AG04449 (cell line): ENCODE results near the gene STIMATE.

Experiments used
- CTCF ChIA-PET: fragments of 350-600 bp; formaldehyde crosslinking; extraction: SDS; loops from one replicate; lab custom pipeline; 2021; ENCODE audit warnings: antibody characterized with exemption; lab: Yijun Ruan, JAX
- POLR2A ChIA-PET: fragments of 400-600, 350-600 bp; formaldehyde crosslinking; extraction: SDS; loops from one replicate; lab custom pipeline; 2020; ENCODE audit warnings: antibody characterized with exemption, inconsistent platforms; lab: Yijun Ruan, JAX
- DNase-seq: peaks from one replicate; pipeline ENCODE4 v3.0.0-alpha.2; 2010; ENCODE audit warnings: low read depth, low spot score
- H3K4me3 ChIP-seq: 2 replicates; pipeline ENCODE4 v1.5.1; 2011; ENCODE audit warnings: low read depth, mild to moderate bottlenecking, control low read depth, low read length
- TF ChIP-seq, protein P1 (sequence below): IDR thresholded peaks from one replicate; pipeline ENCODE4 v1.5.1; 2011; ENCODE audit warnings: mild to moderate bottlenecking, moderate library complexity, low read length, control low read depth, inconsistent platforms; ENCODE audit not compliant: insufficient read depth; ENCODE audit errors: missing control alignments

The STIMATE gene

DNA sequence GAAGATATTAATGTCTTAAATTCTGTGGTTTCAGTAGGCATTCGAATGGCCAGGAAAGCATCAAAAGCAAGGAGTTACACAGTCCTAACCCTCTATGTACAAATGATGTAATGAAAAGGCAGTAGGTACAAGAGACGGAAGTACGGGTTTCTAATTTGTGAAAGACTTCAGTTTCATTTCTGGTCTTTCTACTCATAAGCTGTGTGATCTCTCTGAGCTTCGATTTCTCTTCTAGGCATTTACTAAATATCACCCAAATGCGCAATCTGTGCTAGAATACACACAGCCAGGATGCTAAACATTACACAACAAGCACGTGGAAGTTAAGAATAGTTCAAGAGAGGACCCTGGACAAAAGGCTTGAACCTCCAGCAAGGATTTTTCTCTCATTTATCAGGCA, 17.9 kb upstream of the STIMATE start:
- no peak for DNase-seq
- TF ChIP-seq, protein P1, sequence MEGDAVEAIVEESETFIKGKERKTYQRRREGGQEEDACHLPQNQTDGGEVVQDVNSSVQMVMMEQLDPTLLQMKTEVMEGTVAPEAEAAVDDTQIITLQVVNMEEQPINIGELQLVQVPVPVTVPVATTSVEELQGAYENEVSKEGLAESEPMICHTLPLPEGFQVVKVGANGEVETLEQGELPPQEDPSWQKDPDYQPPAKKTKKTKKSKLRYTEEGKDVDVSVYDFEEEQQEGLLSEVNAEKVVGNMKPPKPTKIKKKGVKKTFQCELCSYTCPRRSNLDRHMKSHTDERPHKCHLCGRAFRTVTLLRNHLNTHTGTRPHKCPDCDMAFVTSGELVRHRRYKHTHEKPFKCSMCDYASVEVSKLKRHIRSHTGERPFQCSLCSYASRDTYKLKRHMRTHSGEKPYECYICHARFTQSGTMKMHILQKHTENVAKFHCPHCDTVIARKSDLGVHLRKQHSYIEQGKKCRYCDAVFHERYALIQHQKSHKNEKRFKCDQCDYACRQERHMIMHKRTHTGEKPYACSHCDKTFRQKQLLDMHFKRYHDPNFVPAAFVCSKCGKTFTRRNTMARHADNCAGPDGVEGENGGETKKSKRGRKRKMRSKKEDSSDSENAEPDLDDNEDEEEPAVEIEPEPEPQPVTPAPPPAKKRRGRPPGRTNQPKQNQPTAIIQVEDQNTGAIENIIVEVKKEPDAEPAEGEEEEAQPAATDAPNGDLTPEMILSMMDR, result no peak
- ChIA-PET POLR2A (no interaction called here), CTCF (interaction anchor here (1.4 to 1.7 kb wide), 2 partner anchors 12 to 22 kb away, joined by 4 to 5 read pairs; no protein-coding TSS in a partner anchor)
- H3K4me3 ChIP-seq, result no peak overlapping the region

DNA sequence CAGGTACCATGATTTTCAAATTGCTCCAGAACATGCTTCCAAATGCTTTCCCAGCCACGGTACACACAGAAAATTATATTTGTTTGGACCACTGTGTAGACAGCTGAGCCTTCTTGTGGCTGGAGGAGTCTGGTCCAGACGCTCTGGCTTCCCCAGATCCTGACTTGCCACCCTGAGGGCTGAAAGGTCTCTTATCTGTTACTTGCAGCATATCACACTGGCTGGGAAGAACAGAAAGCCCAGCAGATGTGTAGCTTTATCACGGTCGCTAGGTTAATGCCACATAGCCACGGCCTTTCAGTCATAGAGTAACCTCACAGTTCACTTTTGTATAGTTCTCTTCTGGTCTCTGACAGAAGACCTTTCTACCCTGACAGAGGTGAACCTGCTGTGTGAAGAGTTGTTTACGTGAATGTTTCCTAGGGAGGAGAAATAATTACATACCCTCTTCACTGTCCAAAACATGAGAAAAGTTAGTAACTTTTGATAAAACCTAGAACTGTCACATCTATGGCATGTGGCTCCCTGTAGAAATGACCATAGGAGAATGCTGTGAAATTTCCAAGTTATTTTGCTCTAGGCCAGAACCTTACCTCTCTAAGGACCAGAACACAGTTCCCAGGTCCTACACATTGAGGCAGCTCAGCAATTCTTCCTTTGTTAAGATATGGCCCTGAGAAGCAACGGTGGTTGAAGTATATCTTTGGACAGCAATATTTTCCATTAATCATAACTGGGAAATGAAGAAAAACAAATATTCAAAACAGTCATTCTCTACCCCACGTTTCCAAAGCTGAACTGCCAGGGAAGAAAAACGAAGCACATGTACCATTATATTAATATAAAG, 15.8 kb upstream of the STIMATE start:
- ChIA-PET CTCF (interaction anchor here (1.0 to 1.4 kb wide), 2 partner anchors 8 to 22 kb away, joined by 3 read pairs; no protein-coding TSS in a partner anchor), POLR2A (no interaction called here)
- TF ChIP-seq, protein P1, result no peak
- no peak overlapping the region for H3K4me3 ChIP-seq
- no peak for DNase-seq

DNA sequence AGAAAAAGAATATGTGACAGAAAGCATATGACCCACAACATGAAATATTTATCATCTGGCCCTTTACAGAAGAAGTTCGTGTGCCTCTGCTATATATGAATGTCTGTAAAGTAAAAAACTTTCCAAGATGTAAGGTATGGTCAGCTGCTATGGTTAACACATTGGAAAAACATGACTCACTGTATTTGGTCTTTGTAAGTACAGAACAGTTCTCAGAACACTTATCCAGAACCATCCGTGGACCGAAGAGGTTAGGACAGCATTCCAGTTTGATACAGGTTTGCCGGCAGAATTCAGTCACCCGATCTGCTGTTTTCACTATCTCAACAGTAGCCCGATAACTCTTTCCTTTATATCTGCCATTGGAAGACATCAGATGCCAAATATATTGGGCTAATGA, 13.5 kb upstream of the STIMATE start:
- CTCF ChIA-PET, result interaction anchor here (1.0 to 1.4 kb wide), 2 partner anchors 23 to 37 kb away, joined by 3 to 4 read pairs; no protein-coding TSS in a partner anchor
- no peak for DNase-seq
- H3K4me3 ChIP-seq, result no peak overlapping the region
- POLR2A ChIA-PET, result no interaction called here
- TF ChIP-seq, protein P1, result no peak

DNA sequence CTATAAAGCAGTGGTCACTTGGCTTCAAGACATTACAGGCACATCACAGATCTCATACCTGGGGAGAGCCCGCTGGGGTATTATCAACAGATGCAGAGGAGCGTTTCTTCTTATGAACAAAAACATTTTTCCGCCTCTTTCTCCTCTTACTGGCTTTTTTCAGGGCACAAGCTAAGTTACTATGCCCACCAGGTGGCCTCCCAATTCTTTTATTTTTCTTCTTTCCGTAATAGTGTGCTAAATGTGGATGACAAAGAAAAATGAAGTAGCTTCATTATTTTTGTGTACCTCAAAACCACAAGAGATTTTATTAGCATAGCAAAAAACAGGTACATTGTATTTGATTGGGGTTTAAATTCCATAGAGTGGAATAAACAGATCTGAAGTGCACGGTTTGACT, 10.1 kb upstream of the STIMATE start:
- no peak overlapping the region for H3K4me3 ChIP-seq
- POLR2A ChIA-PET, result no interaction called here
- TF ChIP-seq, protein P1, result no peak
- DNase-seq, result no peak
- CTCF ChIA-PET, result interaction anchor here (0.8 to 1.9 kb wide), 4 partner anchors 10 to 113 kb away, joined by 3 to 6 read pairs (median 4); partner anchors contain the start of genes ITIH3 and STIMATE

DNA sequence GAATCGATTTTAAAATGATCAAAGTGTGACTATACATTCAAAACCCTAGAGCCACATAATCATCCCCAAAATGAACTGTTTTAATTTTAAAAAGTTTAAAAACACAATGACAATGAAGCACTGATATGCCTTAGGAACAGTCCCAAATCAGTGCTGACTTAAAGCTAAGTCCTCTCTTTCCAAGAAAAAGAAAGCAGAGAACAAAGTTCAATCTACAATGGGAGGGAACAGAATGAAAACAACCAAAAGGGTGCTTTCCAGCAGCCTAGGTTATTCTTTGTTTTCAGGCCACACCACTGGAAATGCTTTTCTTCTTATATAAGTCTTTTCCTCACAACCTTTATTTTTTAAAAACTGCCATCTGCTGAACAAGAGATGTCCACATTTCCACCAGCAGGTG, 7.2 kb upstream of the STIMATE start:
- ChIA-PET POLR2A (no interaction called here), CTCF (interaction anchor here (1.2 to 2.5 kb wide), 2 partner anchors 26 to 30 kb away, joined by 3 to 8 read pairs; no protein-coding TSS in a partner anchor)
- TF ChIP-seq, protein P1, result no peak
- DNase-seq, result no peak
- H3K4me3 ChIP-seq, result no peak overlapping the region

DNA sequence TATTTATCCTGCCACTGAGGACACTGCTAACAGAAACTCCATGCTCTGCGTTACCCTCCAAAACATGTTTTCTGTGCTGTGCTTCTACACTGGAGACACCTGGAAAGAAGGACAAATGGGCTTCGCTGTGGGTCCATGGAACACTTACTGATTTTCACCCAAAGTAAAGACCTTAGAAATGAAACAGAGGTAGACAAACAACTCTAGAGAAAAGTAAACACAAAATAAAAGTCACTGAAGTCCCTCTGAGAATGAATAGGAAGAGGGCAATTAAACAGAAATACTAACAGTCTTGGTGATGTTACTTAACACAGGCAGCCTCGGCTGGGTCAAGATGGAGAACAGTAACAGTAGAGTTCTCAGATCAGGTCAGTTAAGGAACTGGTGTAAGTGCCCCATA, 6.7 kb upstream of the STIMATE start:
- DNase-seq, result no peak
- ChIA-PET CTCF (interaction anchor here (2.5 kb wide), 1 partner anchor 31 kb away, joined by 8 read pairs; no protein-coding TSS in a partner anchor), POLR2A (no interaction called here)
- TF ChIP-seq, protein P1, result no peak
- no peak overlapping the region for H3K4me3 ChIP-seq
